Measurements from ENCODE around the gene CCRL2. TPM values are rescaled to one million over a fixed set of nuclear protein-coding genes. Genes with fewer than 3 reads are reported as not detected.

Gene CCRL2
- total and polyA plus RNA-seq, 9 of the 15 experiments (the other 6 are each of a cell fraction or from before 2014, with no cell fraction given), result 3.4 to 5.7 (median 4.0) TPM

GRCh38 chr3:46435081-46435726 is 28.1 kb downstream of the CCRL2 start:
- in situ Hi-C loops (cut with MboI), result no loop called here
- CTCF ChIA-PET (ENCODE audit: low intra/inter-chr PET ratio), result no interaction called here
- Histone ChIP-seq H2AFZ (ENCODE audit: low read depth, low read length) (no peak overlapping the region), H3K9ac (ENCODE audit: insufficient read depth in 1 of 2, low read depth in 2 of 2, low read length in 2 of 2) (no peak overlapping the region), H3K4me2 (ENCODE audit: insufficient read depth, low read length) (no peak overlapping the region), H4K20me1 (replicated peaks; ENCODE audit: control insufficient read depth, insufficient read depth, low read length) (no peaks in the 10 kb centered on the region), H3K9me3 (replicated peaks; ENCODE audit: control insufficient read depth, insufficient read depth, low read depth, low read length) (0 out of 2 replicates have a peak, but pooled peaks cover 2% of the 10 kb centered on the region), H3K27ac (ENCODE audit: extremely low read depth, low read depth, low read length) (no peak overlapping the region), H3K27me3 (ENCODE audit: control insufficient read depth in 2 of 2, insufficient read depth in 2 of 2, low read length in 2 of 2) (peaks cover 2 to 26% of the 10 kb centered on the region in 2 experiments), H3K4me3 (no peak overlapping the region), H3K36me3 (ENCODE audit: control insufficient read depth, insufficient read depth, low read length) (no peaks in the 10 kb centered on the region), H3K4me1 (replicated peaks in 1 of 2; ENCODE audit: control insufficient read depth in 2 of 2, insufficient read depth in 2 of 2, low read length in 2 of 2) (peaks cover 0 to 11% of the 10 kb centered on the region in 2 experiments; a peak in 3 of 5 replicates), H3K79me2 (ENCODE audit: control insufficient read depth, insufficient read depth, low read length) (no peaks in the 10 kb centered on the region), H3K9me1 (ENCODE audit: control insufficient read depth, insufficient read depth, low read length) (no peaks in the 10 kb centered on the region)
- ATAC-seq, result no peak
- DNase-seq (ENCODE audit: extremely low read depth in 1 of 4, low spot score in 3 of 4), result no peak
- TF ChIP-seq SP2 (IDR thresholded peaks at IDR 0.05; ENCODE audit: extremely low read depth, low read depth, low read length, poor library complexity, severe bottlenecking), result no peak
- no peak for TF ChIP-seq ETV6 (IDR thresholded peaks at IDR 0.05; ENCODE audit: borderline replicate concordance in 1 of 2, low read depth in 2 of 2, low read length in 1 of 2)
- TF ChIP-seq ETV6 (CRISPR knock-in tag; IDR thresholded peaks at IDR 0.05; ENCODE audit: borderline replicate concordance), result no peak
- TF ChIP-seq EWSR1 (IDR thresholded peaks at IDR 0.05; ENCODE audit: borderline replicate concordance, low read depth, partially characterized antibody), result no peak
- TF ChIP-seq CREM (IDR thresholded peaks at IDR 0.05; ENCODE audit: low read depth), result no peak
- TF ChIP-seq SPI1 (IDR thresholded peaks at IDR 0.05; ENCODE audit: borderline replicate concordance, low read depth, low read length), result no peak
- TF ChIP-seq MIER1 (IDR thresholded peaks at IDR 0.05; ENCODE audit: low read depth), result no peak
- no peak for TF ChIP-seq MAFG (tag; conservative IDR thresholded peaks at IDR 0.05)
- no peak for TF ChIP-seq ZNF408 (CRISPR knock-in tag; IDR thresholded peaks at IDR 0.05; ENCODE audit: low read depth)
- no peak for TF ChIP-seq HMBOX1 (IDR thresholded peaks at IDR 0.05)
- no peak for TF ChIP-seq ZBTB9 (CRISPR knock-in tag; IDR thresholded peaks at IDR 0.05)
- no peak for TF ChIP-seq HCFC1 (IDR thresholded peaks at IDR 0.05; ENCODE audit: low read depth, low read length)
- no peak for TF ChIP-seq MED1 (CRISPR knock-in tag; IDR thresholded peaks at IDR 0.05; ENCODE audit: borderline replicate concordance)
- 3% methylated on average over 3 of the region's 3 CpGs for WGBS (ENCODE audit: insufficient coverage, low coverage, missing lambda C conversion rate)
- POLR2A ChIA-PET, result no interaction called here
- BruUV-seq (replicated peaks), result no TSS peak
- no peak for FAIRE-seq
- intact Hi-C loops (cut with micrococcal nuclease), result no loop called here
